GM12878 (cell line): ENCODE results near the gene BLCAP. TPM values are rescaled to one million over a fixed set of nuclear protein-coding genes. Genes with fewer than 3 reads are reported as not detected.
"Not testable (repeated sequence)": the region's sequence is repeated elsewhere in the genome, so short reads cannot be mapped to it uniquely, and the experiment has no call there.

Source experiments
- ATAC-seq: fragments of 200-7000 bp; cut with Tn5 transposase; 3 replicates; pipeline ENCODE4 v1.9.1; 2020; ENCODE audit warnings: mild to moderate bottlenecking, moderate library complexity
- BruUV-seq: library from RNA; stranded (reverse); fragments of 400-500 nt; replicated peaks from 2 replicates; lab custom pipeline; 2021; lab: Mats Ljungman, UMichigan
- CTCF ChIA-PET: fragments of 300-600 bp; sonication (Branson Sonifier 250); formaldehyde crosslinking; extraction: SDS; loops from one replicate; lab custom pipeline; 2021; ENCODE audit warnings: inconsistent platforms; lab: Yijun Ruan, JAX
- POLR2A ChIA-PET: fragments of 350-600 bp; formaldehyde crosslinking; extraction: SDS; loops from one replicate; lab custom pipeline; 2021; ENCODE audit warnings: inconsistent platforms; lab: Charles Lee
- RAD21 ChIA-PET: fragments of 300-600 bp; sonication (Branson Sonifier 250); formaldehyde crosslinking; loops from one replicate; lab custom pipeline; 2023; ENCODE audit warnings: antibody characterized with exemption; ENCODE audit not compliant: unreplicated experiment; lab: Charles Lee
- SMC1A ChIA-PET: fragments of 300-600 bp; sonication (Branson Sonifier 250); formaldehyde crosslinking; loops from one replicate; lab custom pipeline; 2023; ENCODE audit not compliant: unreplicated experiment, uncharacterized antibody; lab: Charles Lee
- DNase-seq: peaks from one replicate; pipeline ENCODE4 v3.0.0-alpha.2; 2011; ENCODE audit warnings: low read depth, low spot score
- FAIRE-seq: peaks from 3 replicates; lab custom pipeline; 2011; peaks lifted over from hg19 to GRCh38; lab: Jason Lieb, UNC
- H2AFZ ChIP-seq: 2 replicates; pipeline ENCODE4 v1.6.0; 2011; ENCODE audit warnings: low read depth, low read length, control low read depth; ENCODE audit not compliant: control insufficient read depth
- H3K27ac ChIP-seq: 2 replicates; pipeline ENCODE4 v1.5.1; 2011; ENCODE audit warnings: control low read depth; ENCODE audit not compliant: control insufficient read depth, insufficient read depth
- H3K27me3 ChIP-seq, 2 experiments: replicated peaks in 1 of 2; 2 replicates each; pipeline versions ENCODE4 v1.6.0 to v1.6.1; 2011; ENCODE audit warnings: low read length in 1 of 2; ENCODE audit not compliant: control insufficient read depth in 2 of 2, insufficient read depth in 2 of 2
- H3K36me3 ChIP-seq, 2 experiments: 2 replicates each; pipeline ENCODE4 v1.5.1; 2011; ENCODE audit warnings: low read length in 1 of 2; ENCODE audit not compliant: control insufficient read depth in 2 of 2, insufficient read depth in 2 of 2
- H3K4me1 ChIP-seq: 2 replicates; pipeline ENCODE4 v1.6.1; 2011; ENCODE audit warnings: mild to moderate bottlenecking, low read length, moderate library complexity, mixed read lengths; ENCODE audit not compliant: control insufficient read depth, insufficient read depth
- H3K4me2 ChIP-seq: 2 replicates; pipeline ENCODE4 v1.6.0; 2011; ENCODE audit warnings: control low read depth; ENCODE audit not compliant: control insufficient read depth, insufficient read depth
- H3K4me3 ChIP-seq: fragments of 200-600 bp; sonication (generic); 2 replicates; pipeline ENCODE4 v1.5.1; 2016
- H3K79me2 ChIP-seq: 2 replicates; pipeline ENCODE4 v1.6.0; 2011; ENCODE audit warnings: low read length; ENCODE audit not compliant: control insufficient read depth, insufficient read depth
- H3K9ac ChIP-seq: 2 replicates; pipeline ENCODE4 v1.8.0; 2011; ENCODE audit warnings: low read length, control low read depth, mixed read lengths; ENCODE audit not compliant: control insufficient read depth, insufficient read depth
- H3K9me3 ChIP-seq: replicated peaks from 3 replicates; pipeline ENCODE4 v1.5.1; 2011; ENCODE audit warnings: mild to moderate bottlenecking, low read length; ENCODE audit not compliant: control insufficient read depth, insufficient read depth
- H4K20me1 ChIP-seq: 2 replicates; pipeline ENCODE4 v1.6.0; 2011; ENCODE audit not compliant: control insufficient read depth, insufficient read depth
- CEBPB ChIP-seq, 2 experiments: fragments of 150-350 bp in 1 of 2; IDR thresholded peaks; 2 replicates each; pipeline ENCODE4 v1.6.1; 2012 to 2014; ENCODE audit warnings: low read depth in 2 of 2, low read length in 2 of 2, borderline replicate concordance in 1 of 2, inconsistent platforms in 1 of 2
- CHD4 ChIP-seq: fragments of 200-600 bp; sonication (generic); IDR thresholded peaks from 2 replicates; pipeline ENCODE4 v1.6.1; 2016; ENCODE audit warnings: mild to moderate bottlenecking
- DPF2 ChIP-seq: fragments of 450-650 bp; IDR thresholded peaks from 2 replicates; pipeline ENCODE4 v1.6.1; 2017; ENCODE audit warnings: mild to moderate bottlenecking
- HSF1 ChIP-seq: fragments of 150-350 bp; IDR thresholded peaks from 2 replicates; pipeline ENCODE4 v1.6.1; 2014; ENCODE audit warnings: mild to moderate bottlenecking, low read depth, low read length
- SREBF2 ChIP-seq: IDR thresholded peaks from 2 replicates; pipeline ENCODE4 v1.6.1; 2012; ENCODE audit warnings: mild to moderate bottlenecking, low read length
- ZNF207 ChIP-seq: fragments of 450-650 bp; IDR thresholded peaks from 2 replicates; pipeline ENCODE4 v1.6.1; 2014; ENCODE audit warnings: antibody characterized with exemption, mild to moderate bottlenecking, borderline replicate concordance
- ZSCAN29 ChIP-seq: fragments of 450-650 bp; IDR thresholded peaks from 2 replicates; pipeline ENCODE4 v1.6.1; 2017; ENCODE audit warnings: mild to moderate bottlenecking, moderate library complexity
- WGBS: methylation state at CpG from one replicate; pipeline ENCODE4 v1.1.6; 2016; ENCODE audit warnings: low lambda C conversion rate; ENCODE audit not compliant: insufficient replicate concordance, insufficient coverage; ENCODE audit errors: missing lambda C conversion rate; 5-methylcytosine and 5-hydroxymethylcytosine counted together
- in situ Hi-C: fragments of 300-500 bp; cut with MboI; formaldehyde crosslinking; loops from 9 replicates; pipeline ENCODE4 v1.14.3; 2018; ENCODE audit warnings: mixed read lengths
- intact Hi-C: fragments of 100-400 bp; cut with micrococcal nuclease; formaldehyde crosslinking; loops from one replicate; pipeline ENCODE4 v1.14.2; 2022; ENCODE audit not compliant: unreplicated experiment
- polyA plus RNA-seq, 11 experiments: library from polyadenylated mRNA; depleted of rRNA in 4 of 11; unstranded in 6 of 11; stranded (reverse) in 5 of 11; fragments of >200 nt; fragmentation: Nextera tagmentation in 4 of 11; fragmentation: Illumina TruSeq in 1 of 11; extraction: Ambion mirVana in 4 of 11; extraction: Trizol in 1 of 11; gene quantifications; 1 replicate in 1 of 11; 2 replicates in 10 of 11; pipeline versions ENCODE4 v1.2.1 to v1.2.3, GENCODE V29; 2011 to 2016; ENCODE audit warnings: inconsistent platforms in 2 of 11, missing spikeins in 2 of 11, low read depth in 1 of 11
- total RNA-seq, 4 experiments: library from RNA; depleted of rRNA in 3 of 4; stranded (reverse); fragments of >200 nt in 3 of 4; fragmentation: Illumina TruSeq in 1 of 4; extraction: Trizol in 1 of 4; gene quantifications; 2 replicates each; pipeline versions ENCODE4 v1.2.1 to v1.2.3, GENCODE V29; 2013 to 2021
- TF ChIP-seq, protein P1 (sequence below): fragments of 450-650 bp; IDR thresholded peaks from 2 replicates; pipeline ENCODE4 v1.6.1; 2016; ENCODE audit warnings: mild to moderate bottlenecking, moderate library complexity, borderline replicate concordance
- TF ChIP-seq, protein P2 (sequence below): fragments of 450-650 bp; formaldehyde crosslinking; IDR thresholded peaks from 2 replicates; pipeline ENCODE4 v1.4.0; 2022; ENCODE audit warnings: mild to moderate bottlenecking, moderate library complexity

The BLCAP gene
- total and polyA plus RNA-seq, 10 of the 15 experiments (the other 5 are each of a cell fraction or from before 2014, with no cell fraction given), result 24.6 to 62.3 (median 47.3) TPM

- TF ChIP-seq, protein P1, sequence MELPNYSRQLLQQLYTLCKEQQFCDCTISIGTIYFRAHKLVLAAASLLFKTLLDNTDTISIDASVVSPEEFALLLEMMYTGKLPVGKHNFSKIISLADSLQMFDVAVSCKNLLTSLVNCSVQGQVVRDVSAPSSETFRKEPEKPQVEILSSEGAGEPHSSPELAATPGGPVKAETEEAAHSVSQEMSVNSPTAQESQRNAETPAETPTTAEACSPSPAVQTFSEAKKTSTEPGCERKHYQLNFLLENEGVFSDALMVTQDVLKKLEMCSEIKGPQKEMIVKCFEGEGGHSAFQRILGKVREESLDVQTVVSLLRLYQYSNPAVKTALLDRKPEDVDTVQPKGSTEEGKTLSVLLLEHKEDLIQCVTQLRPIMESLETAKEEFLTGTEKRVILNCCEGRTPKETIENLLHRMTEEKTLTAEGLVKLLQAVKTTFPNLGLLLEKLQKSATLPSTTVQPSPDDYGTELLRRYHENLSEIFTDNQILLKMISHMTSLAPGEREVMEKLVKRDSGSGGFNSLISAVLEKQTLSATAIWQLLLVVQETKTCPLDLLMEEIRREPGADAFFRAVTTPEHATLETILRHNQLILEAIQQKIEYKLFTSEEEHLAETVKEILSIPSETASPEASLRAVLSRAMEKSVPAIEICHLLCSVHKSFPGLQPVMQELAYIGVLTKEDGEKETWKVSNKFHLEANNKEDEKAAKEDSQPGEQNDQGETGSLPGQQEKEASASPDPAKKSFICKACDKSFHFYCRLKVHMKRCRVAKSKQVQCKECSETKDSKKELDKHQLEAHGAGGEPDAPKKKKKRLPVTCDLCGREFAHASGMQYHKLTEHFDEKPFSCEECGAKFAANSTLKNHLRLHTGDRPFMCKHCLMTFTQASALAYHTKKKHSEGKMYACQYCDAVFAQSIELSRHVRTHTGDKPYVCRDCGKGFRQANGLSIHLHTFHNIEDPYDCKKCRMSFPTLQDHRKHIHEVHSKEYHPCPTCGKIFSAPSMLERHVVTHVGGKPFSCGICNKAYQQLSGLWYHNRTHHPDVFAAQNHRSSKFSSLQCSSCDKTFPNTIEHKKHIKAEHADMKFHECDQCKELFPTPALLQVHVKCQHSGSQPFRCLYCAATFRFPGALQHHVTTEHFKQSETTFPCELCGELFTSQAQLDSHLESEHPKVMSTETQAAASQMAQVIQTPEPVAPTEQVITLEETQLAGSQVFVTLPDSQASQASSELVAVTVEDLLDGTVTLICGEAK, result no peak
- no peak for TF ChIP-seq SREBF2
- TF ChIP-seq, protein P2, sequence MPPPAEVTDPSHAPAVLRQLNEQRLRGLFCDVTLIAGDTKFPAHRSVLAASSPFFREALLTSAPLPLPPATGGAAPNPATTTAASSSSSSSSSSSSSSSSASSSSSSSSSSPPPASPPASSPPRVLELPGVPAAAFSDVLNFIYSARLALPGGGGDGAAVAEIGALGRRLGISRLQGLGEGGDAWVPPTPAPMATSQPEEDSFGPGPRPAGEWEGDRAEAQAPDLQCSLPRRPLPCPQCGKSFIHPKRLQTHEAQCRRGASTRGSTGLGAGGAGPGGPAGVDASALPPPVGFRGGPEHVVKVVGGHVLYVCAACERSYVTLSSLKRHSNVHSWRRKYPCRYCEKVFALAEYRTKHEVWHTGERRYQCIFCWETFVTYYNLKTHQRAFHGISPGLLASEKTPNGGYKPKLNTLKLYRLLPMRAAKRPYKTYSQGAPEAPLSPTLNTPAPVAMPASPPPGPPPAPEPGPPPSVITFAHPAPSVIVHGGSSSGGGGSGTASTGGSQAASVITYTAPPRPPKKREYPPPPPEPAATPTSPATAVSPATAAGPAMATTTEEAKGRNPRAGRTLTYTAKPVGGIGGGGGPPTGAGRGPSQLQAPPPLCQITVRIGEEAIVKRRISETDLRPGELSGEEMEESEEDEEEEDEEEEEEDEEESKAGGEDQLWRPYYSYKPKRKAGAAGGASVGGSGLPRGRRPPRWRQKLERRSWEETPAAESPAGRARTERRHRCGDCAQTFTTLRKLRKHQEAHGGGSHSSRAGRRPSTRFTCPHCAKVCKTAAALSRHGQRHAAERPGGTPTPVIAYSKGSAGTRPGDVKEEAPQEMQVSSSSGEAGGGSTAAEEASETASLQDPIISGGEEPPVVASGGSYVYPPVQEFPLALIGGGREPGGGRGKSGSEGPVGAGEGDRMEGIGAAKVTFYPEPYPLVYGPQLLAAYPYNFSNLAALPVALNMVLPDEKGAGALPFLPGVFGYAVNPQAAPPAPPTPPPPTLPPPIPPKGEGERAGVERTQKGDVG (CRISPR knock-in tag), result no peak
- TF ChIP-seq CEBPB (IDR thresholded peaks at IDR 0.05; ENCODE audit: borderline replicate concordance in 1 of 2, low read depth in 2 of 2, low read length in 2 of 2), result no peak
- TF ChIP-seq DPF2, result no peak
- no peak for TF ChIP-seq HSF1
- no peak for TF ChIP-seq ZNF207
- TF ChIP-seq CHD4, result no peak
- TF ChIP-seq ZSCAN29, result no peak
These were observed 55.9 kb downstream of the BLCAP start (continued) for GRCh38 chr20:37471741-37472235.

DNA sequence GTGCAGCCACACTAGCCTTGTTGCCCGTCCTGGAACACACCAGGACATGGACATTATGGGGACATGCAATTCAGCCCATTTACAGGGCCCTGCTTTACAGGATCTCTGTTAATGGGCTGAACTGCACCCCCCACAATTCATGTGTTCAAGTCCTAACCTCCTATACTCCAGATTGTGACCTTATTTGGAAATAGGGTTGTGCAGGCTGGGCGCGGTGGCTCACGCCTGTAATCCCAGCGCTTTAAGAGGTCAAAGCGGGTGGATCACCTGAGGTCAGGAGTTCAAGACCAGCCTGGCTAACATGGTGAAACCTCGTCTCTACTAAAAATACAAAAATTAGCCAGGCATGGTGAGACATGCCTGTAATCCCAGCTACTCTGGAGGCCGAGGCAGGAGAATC is 57.5 kb downstream of the BLCAP start:
- H4K20me1 ChIP-seq, H3K4me2 ChIP-seq, H3K27ac ChIP-seq, DNase-seq, FAIRE-seq, H2AFZ ChIP-seq, H3K36me3 ChIP-seq, H3K4me1 ChIP-seq, BruUV-seq, H3K9me3 ChIP-seq, POLR2A ChIA-PET, RAD21 ChIA-PET, intact Hi-C loops, H3K79me2 ChIP-seq, CTCF ChIA-PET, H3K9ac ChIP-seq, in situ Hi-C loops, H3K27me3 ChIP-seq, ATAC-seq, H3K4me3 ChIP-seq, SMC1A ChIA-PET: not testable (repeated sequence)
- WGBS, result 64% methylated on average over 8 of the region's 8 CpGs
